Measurements from ENCODE around the gene COX6A1.
A peak's percentile ranks its signal among the peaks of the same experiment; 100 is the strongest.

Gene COX6A1

DNA sequence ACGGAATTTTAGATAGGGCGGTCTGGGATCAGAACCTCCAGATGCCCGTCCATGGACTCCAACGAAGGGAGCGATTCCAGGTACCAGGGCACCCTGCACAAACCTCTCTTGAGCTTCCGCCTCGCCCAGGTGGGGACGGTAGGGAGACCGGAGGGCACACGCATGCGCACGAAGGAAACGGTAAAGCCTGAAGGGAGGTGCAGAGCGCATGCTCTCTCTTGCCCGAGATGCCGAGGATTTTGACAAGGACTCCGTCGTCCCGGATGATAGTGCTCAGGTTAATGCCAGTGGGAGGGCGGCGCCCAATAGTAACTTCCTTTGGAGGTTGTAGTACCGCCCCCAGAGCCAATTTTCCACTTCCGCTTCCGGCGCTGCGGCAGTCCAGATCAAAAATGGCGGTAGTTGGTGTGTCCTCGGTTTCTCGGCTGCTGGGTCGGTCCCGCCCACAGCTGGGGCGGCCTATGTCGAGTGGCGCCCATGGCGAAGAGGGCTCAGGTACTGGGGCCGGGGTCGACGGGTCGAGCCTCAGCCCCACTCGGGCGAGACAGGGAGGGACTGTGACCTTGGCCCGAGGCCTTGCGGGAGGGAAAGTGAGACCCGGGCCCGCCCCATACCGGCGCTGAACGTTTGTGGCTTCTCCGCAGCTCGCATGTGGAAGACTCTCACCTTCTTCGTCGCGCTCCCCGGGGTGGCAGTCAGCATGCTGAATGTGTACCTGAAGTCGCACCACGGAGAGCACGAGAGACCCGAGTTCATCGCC lies at the start of gene COX6A1:
TSS of gene COX6A1 (plus strand) at position 379 of the 760 bp plus-strand sequence. CDS start at position 393, 14 bp downstream.
- DNase-seq, result peak; percentile 98

DNA sequence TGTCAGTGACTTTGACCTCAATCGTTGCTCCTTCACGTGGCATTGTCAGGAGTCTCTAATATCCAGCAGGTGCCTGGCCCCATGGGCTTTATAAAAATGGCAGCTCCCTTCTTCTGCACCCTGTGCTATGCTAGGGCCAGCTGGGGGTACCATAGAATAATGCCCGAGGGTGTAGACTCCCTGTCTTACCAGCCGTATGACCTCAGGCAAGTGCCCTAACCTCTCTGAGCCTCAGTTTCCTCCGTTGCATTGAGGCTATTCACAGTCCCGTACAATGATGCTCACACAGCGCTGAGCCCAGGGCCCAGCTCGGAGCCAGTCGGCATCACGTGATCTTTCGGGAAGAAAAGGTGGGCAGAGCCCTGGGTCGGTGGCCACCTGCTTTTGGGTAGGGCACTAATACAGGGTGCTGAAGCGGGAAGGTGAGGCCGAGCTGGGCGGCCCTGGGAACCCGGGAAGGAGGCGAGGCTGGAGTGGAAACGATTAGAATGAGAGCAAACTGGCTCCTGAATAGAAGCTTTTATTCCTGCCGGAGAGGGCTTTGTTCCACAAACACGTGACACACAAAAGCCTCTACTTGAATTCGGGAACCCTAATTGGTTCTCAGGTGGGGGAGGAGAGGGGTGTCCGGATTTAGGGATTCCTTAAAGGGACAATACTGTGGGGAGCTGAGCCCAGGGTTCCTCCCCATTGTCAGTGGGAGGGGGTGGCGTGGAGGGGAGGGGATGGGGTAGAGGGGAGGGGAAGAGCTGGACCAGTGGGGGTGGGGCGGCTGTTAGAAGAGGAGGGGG lies 49.0 kb upstream of the COX6A1 start:
- no peak for DNase-seq

DNA sequence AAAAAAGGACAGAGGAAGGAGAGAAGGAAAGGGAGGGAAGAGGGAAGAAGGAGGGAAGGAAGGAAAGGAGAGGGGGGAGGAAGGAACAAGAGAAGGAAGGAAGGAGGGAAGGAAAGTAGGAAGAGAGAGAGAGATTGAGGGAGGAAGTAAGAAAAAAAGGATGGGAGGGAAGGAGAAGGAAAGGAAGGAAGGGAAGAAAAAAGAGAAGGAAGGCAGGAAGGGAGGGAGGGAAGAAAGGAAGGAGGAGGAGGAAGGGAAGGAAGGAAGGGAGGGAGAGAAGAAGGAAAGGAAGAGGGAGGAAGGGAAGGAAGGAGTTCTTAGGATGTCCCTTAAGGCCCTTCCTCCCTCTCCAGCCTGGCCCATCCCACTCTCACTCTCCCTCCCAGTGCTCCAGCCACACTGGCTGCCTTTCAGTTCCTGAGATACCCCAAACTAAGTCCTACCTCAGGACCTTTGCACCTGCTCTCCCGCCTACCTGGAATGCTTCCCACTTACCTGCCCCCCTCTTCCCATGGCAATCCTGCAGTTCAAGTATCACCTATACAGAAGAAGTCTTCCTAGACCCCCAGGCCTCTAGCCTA lies 47.3 kb upstream of the COX6A1 start:
- no peak for DNase-seq

DNA sequence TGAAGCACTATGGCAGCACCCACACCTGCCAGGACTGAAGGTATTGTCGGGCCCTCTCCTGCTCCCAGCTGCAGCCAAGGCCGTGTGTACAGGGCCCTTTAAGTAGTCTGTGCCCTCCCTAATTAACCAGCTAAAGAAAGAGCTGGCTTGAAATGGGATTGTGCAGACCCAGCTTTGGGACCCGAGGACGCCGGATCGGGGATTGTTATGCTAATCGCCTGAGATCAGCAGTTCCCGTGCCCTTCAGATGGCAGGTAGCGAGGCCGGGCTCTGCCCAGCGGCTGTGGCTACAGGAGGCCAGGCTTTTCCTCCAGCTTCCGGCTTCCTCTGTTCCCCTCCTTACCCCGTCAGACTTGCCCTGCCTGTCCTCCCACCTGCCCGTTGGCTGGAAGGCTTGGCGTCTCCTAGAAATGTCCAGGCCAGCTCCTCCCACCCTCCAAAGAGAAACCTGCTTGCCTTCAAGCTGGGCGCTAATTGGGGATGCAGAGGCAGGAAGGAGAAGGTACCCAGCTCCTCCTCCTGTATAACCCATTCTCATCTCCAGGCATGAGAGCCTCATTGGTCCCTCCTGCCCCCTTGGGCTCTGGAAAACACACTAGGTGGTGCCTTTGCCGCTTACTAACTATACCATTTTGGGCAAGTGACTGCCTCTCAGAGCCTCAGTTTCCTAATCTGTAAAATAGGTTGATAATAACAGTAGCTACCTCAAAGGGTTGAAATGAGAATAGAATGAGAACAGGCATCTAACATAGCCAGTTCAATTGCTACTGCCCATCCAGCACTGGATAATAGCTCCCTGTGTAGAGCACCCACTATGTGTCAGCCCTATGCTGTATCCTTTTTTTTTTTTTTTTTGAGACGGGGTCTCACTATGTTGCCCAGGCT lies 43.2 kb upstream of the COX6A1 start:
- DNase-seq, result no peak

DNA sequence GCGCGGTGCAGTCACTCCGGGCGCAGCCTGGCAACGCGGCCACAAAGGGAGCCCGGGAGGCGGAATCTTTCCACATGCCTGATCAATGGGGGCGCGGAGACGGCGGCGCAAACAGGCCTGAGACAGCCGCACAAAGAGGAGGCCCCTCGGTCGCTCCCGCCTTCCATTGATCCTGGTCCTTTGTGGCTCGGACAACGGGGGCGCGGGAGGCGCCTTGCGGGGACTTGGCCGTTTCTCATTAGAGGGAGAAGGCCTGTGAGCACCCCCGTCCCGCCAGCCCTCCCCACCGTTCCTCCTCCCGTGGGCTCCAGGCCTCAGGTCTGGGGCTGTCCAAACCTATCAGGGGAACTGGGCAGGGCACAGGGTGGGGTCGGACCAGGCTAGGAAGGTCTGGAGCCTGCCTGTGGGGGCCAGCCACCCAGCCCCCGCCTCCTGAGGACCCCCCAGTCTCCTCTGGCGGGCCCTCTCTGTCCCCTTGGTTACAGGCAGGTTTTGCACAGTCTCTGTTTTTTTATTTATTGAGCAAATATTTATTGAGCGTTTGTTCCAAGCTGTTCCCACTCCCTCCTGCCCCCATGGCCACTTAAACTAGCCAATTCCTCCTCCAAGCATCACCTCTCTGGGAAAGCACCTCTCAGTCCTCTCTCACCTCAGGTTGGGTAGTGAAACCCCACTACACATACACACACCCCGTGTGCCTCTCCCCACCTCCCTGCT lies 39.9 kb upstream of the COX6A1 start:
- no peak for DNase-seq

DNA sequence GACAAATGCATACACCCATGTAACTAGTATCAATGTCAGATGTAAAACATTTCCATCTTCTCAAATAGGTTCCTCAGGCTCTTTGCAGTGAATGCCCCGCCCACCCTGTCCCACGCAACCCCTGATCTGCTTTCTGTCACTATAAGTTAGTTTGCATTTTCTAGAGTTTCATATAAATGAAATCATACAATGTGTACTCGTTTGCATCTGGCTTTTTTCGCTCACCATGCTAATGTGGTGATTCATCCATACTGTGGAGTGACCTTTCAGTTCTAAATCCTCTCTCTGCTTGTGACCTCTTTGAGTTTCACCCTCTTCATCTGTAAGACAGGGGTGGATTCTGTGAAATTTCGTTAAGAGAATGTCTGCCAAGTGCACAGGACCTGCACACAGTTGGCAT lies 38.4 kb upstream of the COX6A1 start:
- DNase-seq, result no peak

DNA sequence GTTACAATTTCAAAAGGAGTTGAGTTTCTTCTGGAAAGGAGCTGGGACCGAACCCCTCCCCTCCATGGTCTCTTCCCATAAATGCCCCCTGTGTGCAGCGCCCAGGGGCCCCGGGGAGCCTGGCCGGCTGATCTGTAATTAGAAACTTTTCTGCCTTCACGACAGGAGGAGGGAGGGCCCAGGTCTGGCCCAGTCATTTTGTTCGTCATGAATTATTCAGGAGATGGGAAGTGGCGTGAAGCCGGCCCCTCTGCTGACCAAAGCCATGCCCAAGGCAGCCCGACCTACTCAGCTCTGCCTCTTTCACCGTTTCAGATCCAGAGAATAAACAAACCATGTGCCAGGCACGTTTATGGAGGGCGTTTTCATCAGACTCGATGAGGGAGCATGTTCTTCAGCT lies 35.7 kb upstream of the COX6A1 start:
- no peak for DNase-seq

DNA sequence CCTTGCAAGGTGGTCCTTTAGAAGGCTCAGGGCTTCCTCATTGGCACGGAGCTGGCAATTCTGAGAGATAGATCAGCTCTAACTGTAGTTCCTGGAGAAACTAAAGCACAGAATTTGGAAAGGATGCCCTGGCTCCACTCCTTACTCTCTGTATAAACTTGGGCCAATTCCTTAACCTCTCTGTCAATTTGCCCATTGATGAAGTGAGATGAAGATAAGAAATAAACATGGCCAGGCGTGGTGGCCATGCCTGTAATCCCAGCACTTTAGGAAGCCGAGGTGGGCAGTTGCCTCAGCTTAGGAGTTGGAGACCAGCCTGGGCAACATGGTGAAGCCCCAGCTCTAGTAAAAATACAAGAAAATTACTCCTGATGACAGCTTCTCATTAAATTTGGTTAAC lies 34.0 kb upstream of the COX6A1 start:
- no peak for DNase-seq

DNA sequence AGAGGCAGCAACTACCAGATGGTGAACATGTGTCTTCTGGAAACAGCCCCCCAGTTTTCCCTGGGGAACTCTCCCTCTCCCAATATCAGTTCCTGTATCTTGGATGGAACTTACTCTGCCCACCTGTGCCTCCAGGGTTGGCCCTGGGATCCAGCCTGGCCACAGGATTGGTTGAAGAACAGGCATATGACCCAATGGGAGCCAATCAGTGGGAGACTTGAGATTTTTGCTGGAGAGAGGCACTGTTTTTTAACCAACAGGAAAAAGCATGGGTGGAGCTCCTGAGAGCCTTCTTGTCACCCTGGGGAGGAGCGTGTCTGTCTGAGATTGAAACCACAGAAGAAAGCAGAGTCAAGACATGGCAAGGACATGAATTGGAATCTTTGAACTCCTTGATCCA lies 33.6 kb upstream of the COX6A1 start:
- DNase-seq, result no peak

DNA sequence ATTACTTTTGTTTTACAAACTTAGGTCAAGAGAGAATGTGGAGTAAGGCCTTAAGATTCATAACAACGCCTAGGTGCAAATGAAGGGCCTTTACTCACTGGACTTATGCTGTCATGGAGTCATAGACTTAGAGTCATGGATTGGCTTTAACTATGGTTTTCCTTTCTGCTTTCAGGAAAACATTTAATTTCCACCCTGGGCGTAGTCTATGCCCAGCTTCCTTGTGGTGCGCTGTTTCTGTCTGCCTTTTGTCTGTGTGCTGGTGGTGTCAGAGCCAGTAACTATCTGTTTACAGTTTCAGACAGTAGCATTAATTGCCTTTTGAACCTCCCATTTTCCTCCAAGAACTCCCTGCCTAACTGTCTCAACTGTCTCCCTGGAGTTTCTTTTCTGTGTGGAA lies 31.8 kb upstream of the COX6A1 start:
- no peak for DNase-seq

DNA sequence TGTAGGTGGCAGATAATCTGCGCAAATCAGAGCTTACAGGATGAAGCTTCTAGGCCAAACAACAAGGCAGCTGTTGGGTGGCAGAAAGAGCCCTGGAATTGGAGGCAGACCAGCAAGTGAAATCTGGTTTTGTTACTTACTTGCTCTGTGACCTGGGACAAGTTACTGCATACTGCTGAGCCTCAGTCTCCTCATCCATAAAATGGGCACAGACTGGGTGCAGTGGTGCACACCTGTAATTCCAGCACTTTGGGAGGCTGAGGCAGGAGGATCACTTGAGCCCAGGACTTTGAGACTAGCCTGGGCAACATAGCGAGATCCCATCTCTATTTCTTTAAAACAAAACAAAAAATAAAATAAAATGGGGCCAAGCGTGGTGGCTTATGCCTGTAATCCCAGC lies 31.4 kb upstream of the COX6A1 start:
- DNase-seq, result no peak

DNA sequence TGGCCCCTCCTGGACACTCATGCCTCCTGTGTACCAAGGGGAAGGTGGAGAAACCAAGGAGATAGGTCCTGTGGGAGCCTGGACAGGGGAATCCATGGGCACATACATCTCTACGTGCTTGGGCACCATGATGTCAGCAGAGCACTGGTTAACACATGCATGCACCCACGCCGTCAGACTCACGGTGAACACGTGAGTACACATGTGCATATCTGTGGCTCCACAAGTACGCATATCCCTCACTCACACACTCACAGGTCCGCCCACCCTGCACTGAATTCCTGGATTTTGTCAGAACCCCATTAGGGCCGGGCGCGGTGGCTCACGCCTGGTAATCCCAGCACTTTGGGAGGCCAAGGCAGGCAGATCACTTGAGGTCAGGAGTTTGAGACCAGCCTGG lies 29.1 kb upstream of the COX6A1 start:
- no peak for DNase-seq

DNA sequence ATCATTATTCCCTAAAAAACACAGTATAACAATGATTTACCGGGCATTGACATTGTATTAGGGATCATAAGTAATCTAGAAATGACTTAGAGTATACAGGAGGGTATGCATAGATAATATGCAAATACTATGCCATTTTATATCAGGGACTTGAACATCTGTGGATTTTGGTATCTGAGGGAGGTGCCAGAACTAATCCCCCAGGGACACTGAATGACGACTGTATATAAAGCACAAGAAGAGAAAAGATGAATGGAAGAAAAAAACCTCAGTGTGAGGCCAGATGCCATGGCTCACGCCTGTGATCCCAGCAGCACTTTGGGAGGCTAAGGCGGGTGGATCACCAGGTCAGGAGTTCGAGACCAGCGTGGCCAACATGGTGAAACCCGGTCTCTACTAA lies 25.5 kb upstream of the COX6A1 start:
- no peak for DNase-seq

DNA sequence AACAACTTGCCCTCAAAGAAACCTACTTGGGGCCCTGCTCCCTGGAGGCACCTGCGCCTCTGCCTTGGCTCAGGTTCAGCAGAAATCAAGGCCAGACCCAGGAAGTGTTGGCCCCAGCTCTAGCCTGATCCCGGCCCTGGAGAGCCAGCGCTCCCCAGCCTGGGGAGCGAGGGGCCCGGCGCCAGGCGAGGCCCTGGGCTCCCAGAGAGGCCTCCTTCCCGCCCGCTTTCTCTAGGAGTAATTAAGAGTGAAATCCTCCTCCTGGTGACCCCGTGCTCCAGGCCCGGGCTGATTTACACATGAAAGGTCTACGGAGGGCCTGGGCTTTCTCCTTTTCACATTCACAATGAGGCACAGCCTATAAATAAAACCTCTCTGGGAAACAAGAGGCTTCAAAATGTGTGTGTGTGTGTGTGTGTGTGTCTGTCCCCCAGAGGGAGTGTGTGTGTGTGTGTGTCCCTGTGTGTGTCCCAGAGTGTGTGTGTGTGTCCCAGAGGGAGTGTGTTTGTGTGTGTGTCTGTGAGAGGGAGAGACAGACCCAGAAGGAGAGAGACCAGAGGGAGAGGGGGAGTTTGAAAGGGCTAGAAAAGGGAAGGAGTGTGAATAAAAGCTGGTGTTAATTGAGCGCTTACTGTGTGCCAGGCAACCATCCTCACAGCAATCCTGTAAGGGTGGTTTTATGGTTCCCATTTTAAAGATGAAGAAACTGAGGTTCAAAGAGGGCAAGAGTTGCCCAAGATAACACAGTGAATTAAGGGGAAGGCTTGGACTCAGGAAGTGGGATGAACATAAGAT lies 23.8 kb upstream of the COX6A1 start:
- DNase-seq, result no peak

DNA sequence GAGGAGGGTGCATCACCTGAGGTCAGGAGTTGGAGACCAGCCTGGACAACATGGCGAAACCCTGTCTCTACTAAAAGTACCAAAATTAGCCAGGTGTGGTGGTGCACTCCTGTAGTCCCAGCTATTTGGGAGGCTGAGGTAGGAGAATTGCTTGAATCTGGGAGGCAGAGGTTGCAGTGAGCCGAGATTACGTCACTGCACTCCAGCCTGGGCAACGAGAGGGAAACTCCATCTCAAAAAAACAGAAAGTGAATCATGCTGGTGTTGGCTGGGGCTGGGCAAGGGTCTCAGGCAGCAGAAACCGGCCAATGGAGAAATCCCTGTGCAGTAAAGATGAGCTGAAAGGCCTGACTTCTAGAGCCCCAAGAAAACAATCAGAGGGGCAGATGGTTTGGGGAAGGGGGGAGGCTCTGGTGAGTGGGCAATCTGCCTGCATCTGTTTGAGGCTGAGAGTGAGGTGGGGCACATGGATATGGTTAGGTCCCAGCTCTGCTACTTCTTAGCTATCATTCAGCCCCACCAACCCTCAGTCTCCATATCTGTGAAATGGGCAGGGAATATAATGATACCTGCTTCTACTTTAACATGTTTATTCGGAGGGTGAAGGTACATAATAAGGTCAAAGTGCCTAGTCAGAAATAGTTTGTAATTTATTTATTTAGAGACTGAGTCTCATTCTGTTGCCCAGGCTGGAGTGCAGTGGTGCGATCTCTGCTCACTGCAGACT lies 21.3 kb upstream of the COX6A1 start:
- DNase-seq, result no peak

DNA sequence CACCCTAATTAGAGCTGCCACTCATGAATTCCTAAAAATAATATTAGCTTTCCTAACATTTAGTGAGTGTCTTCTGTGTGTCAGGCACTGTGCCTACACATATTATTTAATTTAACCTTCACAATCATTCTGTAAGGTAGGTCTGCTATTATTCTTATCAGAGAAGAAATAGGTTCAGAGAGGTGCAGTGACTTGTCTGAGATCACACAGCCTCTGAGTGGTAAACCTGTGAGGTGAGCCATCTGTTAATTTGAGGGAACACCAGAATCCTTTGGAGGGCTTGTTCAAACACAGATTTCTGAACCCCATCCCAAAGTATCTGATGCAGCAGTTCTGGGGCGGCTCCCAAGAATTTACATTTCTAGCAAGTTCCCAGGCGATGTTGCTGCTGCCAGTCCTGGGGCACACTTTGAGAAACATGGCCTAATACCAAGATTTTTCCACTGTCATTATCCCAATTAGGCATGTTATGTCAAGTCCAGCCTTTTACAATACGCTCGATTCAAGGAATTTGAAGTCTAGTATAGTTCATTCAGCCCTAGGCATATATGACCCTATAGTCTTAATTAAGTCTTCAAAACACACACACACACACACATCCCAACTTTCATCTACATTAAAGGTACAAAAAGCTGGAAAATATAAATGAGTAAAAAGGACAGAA lies 19.9 kb upstream of the COX6A1 start:
- no peak for DNase-seq

DNA sequence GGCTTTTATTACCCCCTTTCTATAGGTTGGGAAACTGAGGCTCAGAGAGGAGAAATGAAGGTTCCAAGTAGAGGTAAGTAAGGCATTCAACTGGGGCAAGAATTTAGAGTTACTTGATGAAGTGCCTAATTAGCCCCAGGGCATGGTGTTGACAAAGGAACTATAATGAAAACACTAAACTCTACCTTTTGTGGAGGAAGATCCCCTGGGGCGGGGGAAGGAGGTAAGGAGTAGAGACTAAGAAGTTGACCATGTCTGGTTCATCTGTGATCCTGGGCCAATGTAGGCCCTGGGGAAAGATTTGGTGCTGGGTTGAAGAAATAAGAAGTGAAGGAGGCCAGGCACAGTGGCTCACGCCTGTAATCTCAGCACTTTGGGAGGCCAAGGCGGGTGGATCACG lies 16.2 kb upstream of the COX6A1 start:
- no peak for DNase-seq

DNA sequence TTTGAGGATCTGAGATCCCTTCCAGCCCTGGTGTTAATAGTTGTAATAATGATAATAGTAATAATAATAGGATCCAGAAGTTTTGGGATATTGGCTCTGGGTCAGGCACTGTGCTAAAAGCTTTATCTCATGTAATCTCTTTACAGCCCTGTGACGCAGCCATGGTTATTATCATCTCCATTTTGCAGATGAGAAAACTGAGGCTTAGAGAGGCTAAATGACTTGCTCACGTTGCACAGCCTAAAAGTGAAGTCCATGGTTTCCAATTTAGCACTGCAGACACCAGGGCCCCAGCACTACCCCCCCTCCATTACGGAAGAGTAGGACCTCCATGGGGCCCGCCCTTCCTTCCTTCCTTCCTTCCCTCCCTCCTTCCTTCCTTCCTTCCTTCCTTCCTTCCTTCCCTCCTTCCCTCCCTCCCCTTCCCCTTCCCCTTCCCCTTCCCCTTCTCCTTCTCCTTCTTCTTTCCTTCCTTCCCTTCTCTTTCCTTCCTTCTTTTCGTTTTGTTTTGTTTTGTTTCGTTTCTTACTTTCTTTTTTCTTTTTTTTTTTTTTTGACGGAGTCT lies 14.9 kb upstream of the COX6A1 start:
- no peak for DNase-seq

DNA sequence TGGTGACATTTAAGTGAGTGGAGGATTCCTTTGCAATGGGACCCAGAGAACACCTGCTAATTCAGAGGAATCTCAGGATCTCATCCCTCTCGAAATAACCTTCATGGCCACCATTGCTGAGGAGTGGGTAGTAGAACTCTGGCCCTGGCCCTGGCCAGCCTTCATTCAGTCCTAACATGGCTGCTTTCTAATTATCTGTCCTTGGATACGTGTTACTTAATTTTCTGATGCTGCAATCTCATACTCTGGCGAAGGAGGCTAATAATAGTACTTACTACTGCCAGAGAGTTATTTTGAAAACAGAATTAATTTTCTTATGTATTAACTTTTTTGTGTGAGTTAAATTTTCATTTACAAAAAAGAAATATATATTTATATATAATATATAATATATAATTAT lies 12.1 kb upstream of the COX6A1 start:
- no peak for DNase-seq
